Measurements from ENCODE around the gene WNT7A.

WNT7A gene

GRCh38 chr3:13792512-13793371, 87.1 kb downstream of the WNT7A start:
- DNase-seq (ENCODE audit: low read depth), result no peak

GRCh38 chr3:13792051-13792490, 87.8 kb downstream of the WNT7A start:
- DNase-seq (ENCODE audit: low read depth), result no peak

DNA sequence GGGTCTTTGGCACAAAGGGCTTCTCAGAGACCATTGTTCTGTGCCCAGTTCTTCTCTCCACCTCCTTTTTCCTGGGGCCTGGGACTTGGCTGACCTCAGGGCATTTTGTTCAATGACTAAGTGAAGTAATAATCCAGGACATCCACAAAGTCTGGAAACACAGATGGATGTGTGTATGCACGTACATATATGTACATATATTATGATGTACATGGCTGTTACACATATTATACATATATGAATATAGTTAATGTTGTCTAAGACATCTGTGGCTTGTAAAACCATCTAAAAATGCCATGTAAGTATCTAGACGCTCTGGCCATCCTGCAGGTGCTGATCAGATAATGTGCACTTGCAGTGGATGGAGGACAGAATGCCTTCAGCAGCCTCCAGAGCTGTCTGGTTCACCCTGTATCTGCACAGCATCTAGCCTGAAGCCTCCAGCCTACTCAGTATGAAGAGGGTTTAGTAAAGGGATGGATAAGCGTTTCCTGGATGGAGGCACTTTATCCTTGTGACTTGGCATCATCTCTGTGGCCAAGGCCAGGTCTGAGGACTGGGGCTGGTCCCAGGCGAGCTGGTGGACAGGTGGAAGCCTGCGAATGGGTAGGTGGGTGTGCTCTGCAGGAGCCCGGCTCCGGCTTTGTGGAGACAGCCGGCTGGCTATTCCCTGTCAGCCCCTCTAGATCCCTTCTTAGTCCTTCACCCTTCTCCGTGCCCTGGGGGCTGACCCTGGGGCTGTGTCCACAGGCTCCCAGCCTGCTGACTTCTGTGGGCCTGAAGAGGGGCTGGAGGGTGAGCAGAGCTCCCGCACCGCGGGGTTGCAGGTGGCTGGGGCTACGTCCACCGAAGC, 88.4 kb downstream of the WNT7A start:
- DNase-seq (ENCODE audit: low read depth), result no peak

GRCh38 chr3:13790376-13791197, 89.3 kb downstream of the WNT7A start:
- DNase-seq (ENCODE audit: low read depth), result no peak

GRCh38 chr3:13788522-13789424, 91.1 kb downstream of the WNT7A start:
- DNase-seq (ENCODE audit: low read depth), result no peak

DNA sequence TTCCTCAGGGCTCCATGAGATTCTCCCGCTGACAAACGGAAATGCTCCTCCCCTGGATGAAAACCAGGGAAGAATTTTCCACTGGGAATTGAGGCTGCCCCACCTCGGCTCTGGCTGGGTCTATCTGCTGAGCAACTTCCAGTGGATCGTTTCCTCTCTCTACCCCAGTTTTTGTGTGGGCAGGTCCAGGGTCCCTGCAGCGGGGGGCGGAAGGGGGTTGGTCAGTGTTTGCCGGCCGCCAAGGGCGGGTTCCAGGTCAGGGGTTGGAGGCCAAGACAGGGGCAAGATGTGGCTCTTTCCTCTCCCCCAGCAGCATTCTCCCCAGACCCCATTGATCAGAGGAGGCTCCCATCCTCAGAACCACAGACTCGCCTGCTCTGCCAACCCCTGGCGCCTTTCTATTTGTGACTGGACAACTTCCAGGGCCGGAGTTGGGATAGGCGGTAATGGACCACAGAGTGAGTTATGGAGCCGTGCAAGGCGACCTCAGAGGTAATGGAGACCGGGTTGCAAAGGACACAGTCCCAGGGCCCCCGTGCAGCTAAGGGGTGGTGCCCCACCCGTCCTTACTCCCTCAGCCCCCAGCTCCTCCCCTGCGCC, 92.2 kb downstream of the WNT7A start:
- no peak for DNase-seq (ENCODE audit: low read depth)

- DNase-seq (ENCODE audit: low read depth), result no peak
Measured at GRCh38 chr3:13786811-13787210, 93.1 kb downstream of the WNT7A start.

- no peak for DNase-seq (ENCODE audit: low read depth)
Measured at GRCh38 chr3:13785853-13786436, 93.9 kb downstream of the WNT7A start.

- DNase-seq (ENCODE audit: low read depth), result no peak
Measured at GRCh38 chr3:13785351-13785750, 94.5 kb downstream of the WNT7A start.

- DNase-seq (ENCODE audit: low read depth), result no peak
Measured at GRCh38 chr3:13783476-13783875, 96.4 kb downstream of the WNT7A start.

GRCh38 chr3:13782501-13782900, 97.4 kb downstream of the WNT7A start:
- DNase-seq (ENCODE audit: low read depth), result no peak

- no peak for DNase-seq (ENCODE audit: low read depth)
Measured at GRCh38 chr3:13781417-13781816, 98.5 kb downstream of the WNT7A start.

GRCh38 chr3:13780432-13781176, 99.3 kb downstream of the WNT7A start:
- no peak for DNase-seq (ENCODE audit: low read depth)

DNA sequence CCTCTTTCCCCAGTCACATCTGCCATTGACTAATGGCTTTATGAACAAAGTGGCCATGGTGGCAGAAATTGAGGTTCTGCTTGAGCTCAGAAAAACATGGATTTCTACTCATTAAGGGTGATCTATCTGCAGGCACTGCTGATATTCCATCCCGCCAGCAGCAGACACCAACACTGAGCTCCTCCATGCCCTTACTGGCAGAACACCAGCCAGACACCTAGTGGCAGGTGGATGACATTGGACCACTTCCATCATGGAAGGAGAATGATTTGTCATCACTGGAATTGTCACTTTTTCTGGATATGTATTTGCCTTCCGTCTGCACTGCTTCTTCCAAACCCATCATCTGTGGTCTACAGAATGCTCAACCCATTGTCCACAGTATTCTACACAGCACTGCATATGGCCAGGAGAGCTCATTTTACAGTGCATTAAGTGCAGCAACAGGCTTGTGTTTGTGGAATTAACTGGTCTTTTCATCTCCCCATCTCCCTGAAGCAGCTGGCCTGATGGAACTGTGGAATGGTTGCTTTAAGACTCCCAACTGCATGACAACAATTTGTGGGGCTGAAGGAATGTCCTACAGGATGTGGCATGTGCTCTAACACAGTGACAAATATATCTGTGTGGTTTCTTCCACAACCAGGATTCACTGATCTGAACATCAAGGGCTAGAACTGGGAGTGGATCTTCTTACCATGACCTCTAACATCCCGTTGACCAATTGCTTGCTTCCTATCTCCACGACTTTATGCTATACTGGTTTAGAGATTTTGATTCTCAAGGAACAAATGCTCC, 103.4 kb downstream of the WNT7A start:
- DNase-seq (ENCODE audit: low read depth), result no peak

DNA sequence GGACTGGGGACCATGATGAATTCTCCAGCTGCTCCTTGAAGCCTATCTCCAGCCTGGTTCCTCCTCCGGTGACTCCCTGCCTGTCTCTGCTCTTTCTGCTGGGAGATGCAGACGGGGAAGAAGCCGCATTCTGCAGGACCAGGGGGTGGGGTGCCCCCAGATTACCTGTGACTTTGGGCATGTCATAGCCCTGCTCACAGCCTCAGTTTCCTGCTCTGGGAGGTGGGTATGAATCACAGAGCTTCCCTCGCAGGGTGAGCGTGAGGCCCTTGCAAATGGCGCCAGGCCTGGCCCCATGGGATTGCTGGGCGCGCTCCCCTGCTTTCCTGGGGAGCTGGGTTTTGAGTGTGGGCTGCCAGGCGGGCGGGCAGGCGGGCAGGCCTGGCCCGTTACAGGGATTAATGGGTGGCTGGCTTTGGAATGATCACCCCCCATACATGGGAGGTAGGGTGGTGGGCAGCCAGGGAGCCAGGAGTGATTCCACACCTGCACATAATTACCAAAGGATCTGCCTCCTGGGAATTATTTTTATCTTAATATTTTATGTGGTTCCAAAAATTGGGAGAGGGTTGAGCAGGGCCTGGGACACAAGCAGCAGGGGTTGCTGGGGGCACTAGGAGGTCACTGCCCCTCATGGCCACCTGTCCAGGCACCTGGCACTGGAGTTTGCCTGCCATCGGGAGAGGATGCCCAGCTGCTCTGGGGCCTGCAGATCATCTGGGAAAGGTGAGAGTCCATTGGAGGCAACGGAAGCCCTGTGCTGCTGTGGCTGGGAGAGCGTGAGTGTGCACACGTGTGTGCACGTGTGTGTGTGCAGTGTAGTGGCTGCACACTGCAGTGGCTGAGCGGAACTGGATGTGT, 106.8 kb downstream of the WNT7A start:
- DNase-seq (ENCODE audit: low read depth), result no peak

GRCh38 chr3:13772321-13772745, 107.5 kb downstream of the WNT7A start:
- DNase-seq (ENCODE audit: low read depth), result no peak

DNA sequence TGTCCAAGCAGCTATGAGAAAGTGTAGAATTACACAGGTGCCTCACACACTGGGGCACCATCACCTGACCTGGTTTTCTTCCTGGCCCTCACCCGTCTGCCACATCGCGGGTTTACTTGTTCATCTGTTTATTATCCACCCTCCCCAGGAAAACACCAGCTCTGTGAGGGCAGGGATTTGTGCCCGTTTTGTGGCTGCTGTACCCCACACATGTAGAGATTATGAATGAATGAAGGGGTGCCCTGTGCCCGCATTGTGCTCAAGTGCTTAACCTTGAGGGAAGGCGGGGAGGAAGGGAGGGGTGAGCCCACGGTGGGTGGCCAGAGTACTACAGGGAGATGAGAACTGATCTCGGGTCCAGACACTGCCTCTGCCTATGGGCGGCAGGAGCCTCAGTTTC, 108.4 kb downstream of the WNT7A start:
- DNase-seq (ENCODE audit: low read depth), result no peak
